BLaER1 (cell line): ENCODE results near the gene ATP11B.
A peak's percentile ranks its signal among the peaks of the same experiment; 100 is the strongest.

Experiments used
- H3K27ac ChIP-seq: shearing (Covaris generic); formaldehyde crosslinking; 2 replicates; pipeline ENCODE4 v1.8.1; 2022
- H3K27me3 ChIP-seq: shearing (Covaris generic); formaldehyde crosslinking; 2 replicates; pipeline ENCODE4 v1.8.1; 2022
- H3K36me3 ChIP-seq: shearing (Covaris generic); formaldehyde crosslinking; 2 replicates; pipeline ENCODE4 v1.8.1; 2022
- H3K4me1 ChIP-seq: shearing (Covaris generic); formaldehyde crosslinking; 2 replicates; pipeline ENCODE4 v1.8.1; 2022
- H3K4me2 ChIP-seq: shearing (Covaris generic); formaldehyde crosslinking; 2 replicates; pipeline ENCODE4 v1.8.1; 2022
- H3K4me3 ChIP-seq: shearing (Covaris generic); formaldehyde crosslinking; 2 replicates; pipeline ENCODE4 v1.8.1; 2022
- H3K9ac ChIP-seq: shearing (Covaris generic); formaldehyde crosslinking; 2 replicates; pipeline ENCODE4 v1.8.1; 2022
- H3K9me3 ChIP-seq: shearing (Covaris generic); formaldehyde crosslinking; 2 replicates; pipeline ENCODE4 v1.8.1; 2022
- H4K20me1 ChIP-seq: shearing (Covaris generic); formaldehyde crosslinking; 2 replicates; pipeline ENCODE4 v1.8.1; 2022
- Cebpa-rat ChIP-seq: shearing (Covaris generic); IDR thresholded peaks from 2 replicates; pipeline ENCODE4 v1.8.1; 2022

ATP11B gene

GRCh38 chr3:182920515-182921084 lies 127.3 kb downstream of the ATP11B start:
- Histone ChIP-seq H4K20me1 (no peaks in the 10 kb centered on the region), H3K4me3 (no peak overlapping the region), H3K36me3 (peaks cover 15% of the 10 kb centered on the region; the same call in 1 of the 2 replicates), H3K4me1 (peaks cover 3% of the 10 kb centered on the region), H3K4me2 (no peak overlapping the region), H3K9me3 (no peaks in the 10 kb centered on the region), H3K9ac (no peak overlapping the region), H3K27me3 (no peaks in the 10 kb centered on the region), H3K27ac (no peak overlapping the region)
- TF ChIP-seq Cebpa-rat: no peak

- Histone ChIP-seq H4K20me1 (no peaks in the 10 kb centered on the region), H3K27me3 (no peaks in the 10 kb centered on the region), H3K36me3 (peaks cover 14% of the 10 kb centered on the region; the same call in 1 of the 2 replicates), H3K9me3 (no peaks in the 10 kb centered on the region), H3K4me2 (no peak overlapping the region), H3K4me3 (no peak overlapping the region), H3K27ac (no peak overlapping the region), H3K4me1 (peaks cover 9% of the 10 kb centered on the region), H3K9ac (no peak overlapping the region)
- TF ChIP-seq Cebpa-rat: no peak
These were observed 128.5 kb downstream of the ATP11B start for GRCh38 chr3:182921665-182922355.

- no peak overlapping the region for H3K27ac ChIP-seq
- peaks cover 4% of the 10 kb centered on the region; the same call in 1 of the 2 replicates for H3K36me3 ChIP-seq
- H3K4me1 ChIP-seq: peaks cover 9% of the 10 kb centered on the region
- no peaks in the 10 kb centered on the region for H3K9me3 ChIP-seq
- no peaks in the 10 kb centered on the region for H4K20me1 ChIP-seq
- no peak for TF ChIP-seq Cebpa-rat
- H3K4me2 ChIP-seq: 0 out of 2 replicates have a peak overlapping the region, but pooled peaks have one; percentile 21
- no peak overlapping the region for H3K9ac ChIP-seq
- no peaks in the 10 kb centered on the region for H3K27me3 ChIP-seq
- H3K4me3 ChIP-seq: no peak overlapping the region
These were observed 132.1 kb downstream of the ATP11B start for GRCh38 chr3:182925330-182925943.

DNA sequence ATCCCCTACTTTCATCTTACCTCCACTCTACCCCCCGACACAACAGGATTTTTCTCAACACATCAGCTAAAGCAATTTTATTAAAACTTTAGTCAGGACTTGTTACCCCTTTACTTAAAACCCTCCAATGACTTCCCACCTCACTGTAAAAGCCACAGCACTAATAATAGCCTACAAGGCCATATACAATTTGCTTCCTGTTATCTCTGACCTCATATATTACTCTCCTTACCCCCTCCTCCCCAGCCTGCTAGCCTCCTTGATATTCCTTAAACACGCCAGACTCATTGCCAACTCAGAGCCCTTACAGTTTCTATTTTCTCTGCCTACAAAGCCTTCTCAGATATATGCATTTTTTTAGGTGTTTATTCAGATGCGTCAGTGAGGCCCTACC lies 132.6 kb downstream of the ATP11B start:
- Histone ChIP-seq H3K4me2 (0 out of 2 replicates have a peak overlapping the region, but pooled peaks have one; percentile 21), H3K27ac (no peak overlapping the region), H3K4me1 (peaks cover 9% of the 10 kb centered on the region), H3K4me3 (no peak overlapping the region), H3K9ac (no peak overlapping the region), H4K20me1 (no peaks in the 10 kb centered on the region), H3K9me3 (no peaks in the 10 kb centered on the region), H3K27me3 (no peaks in the 10 kb centered on the region), H3K36me3 (0 out of 2 replicates have a peak, but pooled peaks cover 4% of the 10 kb centered on the region)
- TF ChIP-seq Cebpa-rat: no peak

- Histone ChIP-seq H3K27ac (no peak overlapping the region), H4K20me1 (no peaks in the 10 kb centered on the region), H3K4me2 (no peak overlapping the region), H3K4me3 (no peak overlapping the region), H3K9me3 (peaks cover 30% of the 10 kb centered on the region), H3K27me3 (no peaks in the 10 kb centered on the region), H3K9ac (no peak overlapping the region), H3K36me3 (peaks cover 4% of the 10 kb centered on the region; the same call in 1 of the 2 replicates), H3K4me1 (peaks cover 12% of the 10 kb centered on the region)
- TF ChIP-seq Cebpa-rat: no peak
These were observed 142.5 kb downstream of the ATP11B start for GRCh38 chr3:182935803-182936202.

DNA sequence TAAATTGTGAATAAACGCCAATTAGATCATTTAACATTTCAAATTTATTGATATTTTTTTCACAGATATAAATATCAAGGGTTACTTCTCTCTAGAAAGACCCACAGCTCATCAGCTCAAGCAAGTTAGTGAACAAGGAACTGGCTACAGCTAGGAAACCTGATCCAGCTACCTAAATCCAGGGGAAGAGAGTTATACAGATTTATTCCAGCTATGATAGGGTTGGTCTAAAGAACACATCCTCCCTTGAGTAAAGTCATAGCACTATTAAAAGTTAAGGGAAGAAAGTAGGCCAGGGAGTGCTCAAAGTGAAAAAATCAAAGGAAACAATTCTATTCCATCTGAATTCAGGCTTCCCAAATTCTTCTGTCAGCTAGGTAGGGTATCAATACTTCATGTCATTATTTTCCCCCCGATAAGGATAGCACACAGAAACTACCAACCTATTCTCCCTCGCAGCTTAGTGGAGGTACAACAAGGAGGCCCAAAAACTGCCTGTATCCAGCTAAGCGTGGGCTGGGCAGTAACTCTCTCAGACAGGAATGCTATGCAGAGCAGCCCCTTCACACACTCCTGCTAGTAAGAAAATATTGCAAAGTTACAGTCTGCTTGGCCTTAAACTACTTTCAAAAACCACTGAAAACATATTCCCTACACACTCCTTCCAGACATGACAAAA lies 143.1 kb downstream of the ATP11B start:
- no peak overlapping the region for H3K9ac ChIP-seq
- H3K9me3 ChIP-seq: peaks cover 26% of the 10 kb centered on the region
- H3K4me3 ChIP-seq: no peak overlapping the region
- no peak overlapping the region for H3K27ac ChIP-seq
- peaks cover 12% of the 10 kb centered on the region for H3K4me1 ChIP-seq
- no peaks in the 10 kb centered on the region for H4K20me1 ChIP-seq
- no peak overlapping the region for H3K4me2 ChIP-seq
- H3K36me3 ChIP-seq: peaks cover 4% of the 10 kb centered on the region; the same call in 1 of the 2 replicates
- no peaks in the 10 kb centered on the region for H3K27me3 ChIP-seq
- TF ChIP-seq Cebpa-rat: no peak

DNA sequence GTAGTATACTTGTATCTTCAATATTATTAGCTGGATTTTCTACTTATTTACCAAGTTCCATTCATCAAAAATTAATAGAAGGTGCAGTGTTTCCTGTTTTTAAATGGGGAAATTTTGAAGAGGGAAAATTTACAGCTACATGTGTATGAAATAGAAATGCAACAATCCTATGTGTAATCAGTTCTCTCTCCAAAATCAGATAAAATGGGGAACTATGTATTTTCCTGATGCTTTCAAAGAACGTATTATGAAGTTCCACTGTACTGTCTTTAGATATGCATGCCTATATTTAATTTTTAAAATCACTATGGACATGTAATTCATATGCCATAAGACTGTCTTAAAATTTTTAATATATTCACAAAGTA lies 143.6 kb downstream of the ATP11B start:
- Histone ChIP-seq H3K9me3 (peaks cover 21% of the 10 kb centered on the region), H3K4me2 (no peak overlapping the region), H4K20me1 (no peaks in the 10 kb centered on the region), H3K9ac (no peak overlapping the region), H3K4me1 (peaks cover 12% of the 10 kb centered on the region), H3K27ac (no peak overlapping the region), H3K4me3 (no peak overlapping the region), H3K36me3 (peaks cover 4% of the 10 kb centered on the region; the same call in 1 of the 2 replicates), H3K27me3 (no peaks in the 10 kb centered on the region)
- no peak for TF ChIP-seq Cebpa-rat

DNA sequence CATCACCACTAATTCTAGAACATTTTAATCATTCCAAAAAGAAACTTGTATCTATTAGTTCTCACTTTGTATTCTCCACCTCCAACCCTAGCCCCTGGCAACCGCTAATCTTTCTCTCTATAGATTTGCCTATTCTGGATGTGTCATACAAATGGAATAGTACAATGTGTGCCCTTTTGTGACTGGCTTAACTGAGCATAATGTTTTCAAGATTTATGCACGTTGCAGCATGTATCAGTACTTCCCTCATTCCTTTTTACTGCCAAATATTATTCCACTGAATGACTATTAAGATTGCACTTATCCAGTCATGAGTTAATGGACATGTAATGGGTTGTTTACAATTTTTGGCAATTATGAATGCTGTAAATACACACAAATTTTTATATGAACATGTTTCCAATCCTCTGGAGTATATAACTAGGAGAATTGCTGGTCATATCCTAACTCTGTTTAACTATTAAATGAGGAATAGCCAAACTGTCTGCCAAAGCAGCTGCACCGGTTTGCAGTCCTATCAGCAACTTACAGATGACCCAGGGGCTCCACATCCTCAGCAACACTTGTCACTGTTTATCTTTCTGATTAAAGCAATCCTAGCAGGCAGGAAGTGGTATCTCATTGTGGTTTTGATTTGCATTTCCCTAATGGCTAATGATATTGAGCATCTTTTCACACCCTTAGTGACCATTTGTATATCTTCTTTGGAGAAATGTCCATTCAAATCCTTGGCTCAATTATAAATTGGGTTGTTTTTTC lies 144.2 kb downstream of the ATP11B start:
- peaks cover 4% of the 10 kb centered on the region; the same call in 1 of the 2 replicates for H3K36me3 ChIP-seq
- H4K20me1 ChIP-seq: no peaks in the 10 kb centered on the region
- peaks cover 12% of the 10 kb centered on the region for H3K4me1 ChIP-seq
- no peak for TF ChIP-seq Cebpa-rat
- H3K27me3 ChIP-seq: no peaks in the 10 kb centered on the region
- H3K4me3 ChIP-seq: no peak overlapping the region
- H3K9ac ChIP-seq: no peak overlapping the region
- H3K27ac ChIP-seq: no peak overlapping the region
- peaks cover 15% of the 10 kb centered on the region for H3K9me3 ChIP-seq
- H3K4me2 ChIP-seq: peak overlapping the region; percentile 37

DNA sequence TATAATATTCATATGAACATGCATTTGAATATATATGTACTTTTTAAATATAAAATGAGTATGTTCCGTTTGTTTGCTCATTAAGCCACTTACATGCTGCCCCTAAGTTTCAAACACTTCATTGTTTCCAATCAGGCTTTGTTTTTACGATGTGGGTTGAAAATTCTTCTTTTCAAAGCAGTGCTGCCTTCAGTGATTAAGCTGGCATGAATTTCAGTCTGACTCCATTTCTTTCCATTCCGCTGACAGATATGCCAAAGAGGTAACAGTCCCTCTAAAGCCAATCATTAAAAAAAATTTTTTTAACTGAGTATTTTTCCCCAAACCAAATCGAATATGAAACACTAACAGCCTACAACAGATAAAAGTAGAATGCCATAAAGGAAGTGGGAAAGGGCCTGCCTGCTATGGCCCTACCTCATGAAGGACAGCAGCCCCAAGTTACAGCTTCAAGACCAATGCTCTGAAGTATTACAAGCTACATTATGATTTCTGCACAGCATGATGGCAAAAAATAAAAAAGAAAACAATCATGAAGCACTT lies 147.0 kb downstream of the ATP11B start:
- Histone ChIP-seq H4K20me1 (no peaks in the 10 kb centered on the region), H3K36me3 (peaks cover 11% of the 10 kb centered on the region), H3K27me3 (no peaks in the 10 kb centered on the region), H3K9me3 (no peaks in the 10 kb centered on the region), H3K9ac (no peak overlapping the region), H3K27ac (no peak overlapping the region), H3K4me1 (peaks cover 12% of the 10 kb centered on the region), H3K4me2 (no peak overlapping the region), H3K4me3 (no peak overlapping the region)
- TF ChIP-seq Cebpa-rat: no peak
